H9 (cell line): ENCODE data around the gene MUC5AC. TPM values are rescaled to one million over a fixed set of nuclear protein-coding genes. Genes with fewer than 3 reads are reported as not detected.

ENCODE experiments used
- DNase-seq: peaks from one replicate; pipeline ENCODE4 v3.0.0-alpha.2; 2017
- H2AFZ ChIP-seq: one replicate; pipeline ENCODE4 v1.6.1; 2013; ENCODE audit warnings: mild to moderate bottlenecking, low read length, control low read depth, moderate library complexity
- H2AK5ac ChIP-seq: 2 replicates; pipeline ENCODE4 v1.6.1; 2013; ENCODE audit warnings: low read length, control low read depth, mixed read lengths; ENCODE audit not compliant: insufficient read length
- H2BK120ac ChIP-seq: one replicate; pipeline ENCODE4 v1.6.1; 2013; ENCODE audit warnings: low read depth, mild to moderate bottlenecking, low read length, control low read depth, inconsistent platforms; ENCODE audit not compliant: poor library complexity, severe bottlenecking
- H2BK12ac ChIP-seq: 2 replicates; pipeline ENCODE4 v1.6.1; 2013; ENCODE audit warnings: low read length, control low read depth, mixed read lengths, low read depth; ENCODE audit not compliant: insufficient read length
- H2BK15ac ChIP-seq: 2 replicates; pipeline ENCODE4 v1.6.1; 2013; ENCODE audit warnings: low read depth, low read length, control low read depth
- H2BK20ac ChIP-seq: one replicate; pipeline ENCODE4 v1.6.1; 2013; ENCODE audit warnings: low read depth, mild to moderate bottlenecking, low read length, control low read depth, inconsistent platforms; ENCODE audit not compliant: poor library complexity, severe bottlenecking
- H2BK5ac ChIP-seq: 2 replicates; pipeline ENCODE4 v1.6.1; 2013; ENCODE audit warnings: low read length, control low read depth, mixed read lengths; ENCODE audit not compliant: insufficient read length
- H3K14ac ChIP-seq: 2 replicates; pipeline ENCODE4 v1.6.1; 2013; ENCODE audit warnings: low read length, control low read depth; ENCODE audit not compliant: insufficient read depth
- H3K18ac ChIP-seq: 2 replicates; pipeline ENCODE4 v1.6.1; 2013; ENCODE audit warnings: low read depth, mild to moderate bottlenecking, mixed read lengths, low read length, control low read depth; ENCODE audit not compliant: insufficient read length
- H3K23ac ChIP-seq: 2 replicates; pipeline ENCODE4 v1.6.1; 2013; ENCODE audit warnings: low read length, control low read depth, mixed read lengths, low read depth; ENCODE audit not compliant: insufficient read length
- H3K23me2 ChIP-seq: 2 replicates; pipeline ENCODE4 v1.6.1; 2013; ENCODE audit warnings: low read depth, mild to moderate bottlenecking, mixed read lengths, low read length, control low read depth; ENCODE audit not compliant: insufficient read length, poor library complexity, severe bottlenecking
- H3K27ac ChIP-seq: 2 replicates; pipeline ENCODE4 v1.5.1; 2013; ENCODE audit warnings: low read length, control low read depth, mixed read lengths, low read depth; ENCODE audit not compliant: insufficient read length
- H3K27me3 ChIP-seq: 2 replicates; pipeline ENCODE4 v1.6.1; 2013; ENCODE audit warnings: low read length, control low read depth, inconsistent platforms; ENCODE audit not compliant: insufficient read depth
- H3K4ac ChIP-seq: 2 replicates; pipeline ENCODE4 v1.6.1; 2013; ENCODE audit warnings: low read depth, mild to moderate bottlenecking, control low read depth, inconsistent platforms, low read length, moderate library complexity
- H3K4me1 ChIP-seq: 2 replicates; pipeline ENCODE4 v1.6.1; 2013; ENCODE audit warnings: low read length, control low read depth, inconsistent platforms; ENCODE audit not compliant: insufficient read depth
- H3K4me2 ChIP-seq: 2 replicates; pipeline ENCODE4 v1.6.1; 2013; ENCODE audit warnings: low read length, control low read depth, mixed read lengths; ENCODE audit not compliant: insufficient read length, insufficient read depth
- H3K56ac ChIP-seq: 2 replicates; pipeline ENCODE4 v1.6.1; 2013; ENCODE audit warnings: low read depth, mild to moderate bottlenecking, mixed read lengths, low read length, control low read depth; ENCODE audit not compliant: insufficient read length
- H3K79me1 ChIP-seq: 2 replicates; pipeline ENCODE4 v1.6.1; 2013; ENCODE audit warnings: low read depth, mild to moderate bottlenecking, moderate library complexity, low read length, control low read depth, inconsistent platforms; ENCODE audit not compliant: insufficient read depth, poor library complexity, severe bottlenecking
- H3K79me2 ChIP-seq: 2 replicates; pipeline ENCODE4 v1.6.1; 2013; ENCODE audit warnings: low read length, control low read depth, inconsistent platforms; ENCODE audit not compliant: insufficient read depth
- H3K9ac ChIP-seq: 2 replicates; pipeline ENCODE4 v1.6.1; 2013; ENCODE audit warnings: low read length, control low read depth, mixed read lengths; ENCODE audit not compliant: insufficient read length; ENCODE audit errors: extremely low read depth
- H3K9me3 ChIP-seq: one replicate; pipeline ENCODE4 v1.6.1; 2013; ENCODE audit warnings: low read depth, low read length, inconsistent platforms; ENCODE audit not compliant: control insufficient read depth
- H3T11ph ChIP-seq: one replicate; pipeline ENCODE4 v1.6.1; 2013; ENCODE audit warnings: mild to moderate bottlenecking, low read length, control low read depth, inconsistent platforms
- H4K20me1 ChIP-seq: one replicate; pipeline ENCODE4 v1.6.1; 2013; ENCODE audit not compliant: control insufficient read depth, insufficient read length, insufficient read depth
- H4K5ac ChIP-seq: 2 replicates; pipeline ENCODE4 v1.6.1; 2013; ENCODE audit warnings: low read depth, mild to moderate bottlenecking, mixed read lengths, low read length, control low read depth; ENCODE audit not compliant: insufficient read length
- H4K8ac ChIP-seq: replicated peaks from 2 replicates; pipeline ENCODE4 v1.6.1; 2013; ENCODE audit warnings: low read length, control low read depth, mixed read lengths, low read depth; ENCODE audit not compliant: insufficient read length
- H4K91ac ChIP-seq: 2 replicates; pipeline ENCODE4 v1.6.1; 2013; ENCODE audit warnings: low read depth, mild to moderate bottlenecking, moderate library complexity, mixed read lengths, low read length, control low read depth; ENCODE audit not compliant: insufficient read length
- H3K27ac Mint-ChIP-seq, 3 experiments: 2 replicates in 2 of 3; 3 replicates in 1 of 3; pipeline ENCODE4 v1.8.0; 2020 to 2021; ENCODE audit warnings: mixed read lengths in 3 of 3, mild to moderate bottlenecking in 1 of 3, moderate library complexity in 1 of 3
- H3K27me3 Mint-ChIP-seq: 2 replicates; pipeline ENCODE4 v1.8.0; 2021; ENCODE audit warnings: low read depth, mild to moderate bottlenecking, moderate library complexity, mixed read lengths
- H3K36me3 Mint-ChIP-seq, 3 experiments: 2 replicates in 2 of 3; 3 replicates in 1 of 3; pipeline ENCODE4 v1.8.0; 2020 to 2021; ENCODE audit warnings: low read depth in 3 of 3, mixed read lengths in 3 of 3; ENCODE audit not compliant: insufficient read depth in 1 of 3
- H3K4me1 Mint-ChIP-seq, 2 experiments: 2 replicates each; pipeline ENCODE4 v1.8.0; 2020; ENCODE audit warnings: mixed read lengths in 2 of 2
- H3K4me3 Mint-ChIP-seq, 2 experiments: 2 replicates in 1 of 2; 3 replicates in 1 of 2; pipeline ENCODE4 v1.8.0; 2020 to 2021; ENCODE audit warnings: mild to moderate bottlenecking in 2 of 2, mixed read lengths in 2 of 2, moderate library complexity in 1 of 2
- H3K9me3 Mint-ChIP-seq, 2 experiments: 2 replicates in 1 of 2; 3 replicates in 1 of 2; pipeline ENCODE4 v1.8.0; 2020; ENCODE audit warnings: mild to moderate bottlenecking in 2 of 2, mixed read lengths in 2 of 2, moderate library complexity in 1 of 2
- WGBS: extraction: QIAGEN DNeasy Blood & Tissue Kit; methylation state at CpG from one replicate; pipeline ENCODE4 v1.1.7; 2013; ENCODE audit warnings: missing lambda C conversion rate, low lambda C conversion rate, mixed read lengths; ENCODE audit not compliant: insufficient read length; ENCODE audit errors: extremely low coverage; 5-methylcytosine and 5-hydroxymethylcytosine counted together
- total RNA-seq: library from RNA; stranded (reverse); gene quantifications from 2 replicates; pipeline ENCODE4 v1.2.1, GENCODE V29; 2021
- TF ChIP-seq, protein P1 (sequence below): fragments of 200-600 bp; sonication (generic); conservative IDR thresholded peaks from 3 replicates; pipeline ENCODE4 v1.8.0; 2021; ENCODE audit warnings: antibody characterized with exemption, mild to moderate bottlenecking

The MUC5AC gene
- total RNA-seq, 1 experiment from 2014 or later, result not detected

DNA sequence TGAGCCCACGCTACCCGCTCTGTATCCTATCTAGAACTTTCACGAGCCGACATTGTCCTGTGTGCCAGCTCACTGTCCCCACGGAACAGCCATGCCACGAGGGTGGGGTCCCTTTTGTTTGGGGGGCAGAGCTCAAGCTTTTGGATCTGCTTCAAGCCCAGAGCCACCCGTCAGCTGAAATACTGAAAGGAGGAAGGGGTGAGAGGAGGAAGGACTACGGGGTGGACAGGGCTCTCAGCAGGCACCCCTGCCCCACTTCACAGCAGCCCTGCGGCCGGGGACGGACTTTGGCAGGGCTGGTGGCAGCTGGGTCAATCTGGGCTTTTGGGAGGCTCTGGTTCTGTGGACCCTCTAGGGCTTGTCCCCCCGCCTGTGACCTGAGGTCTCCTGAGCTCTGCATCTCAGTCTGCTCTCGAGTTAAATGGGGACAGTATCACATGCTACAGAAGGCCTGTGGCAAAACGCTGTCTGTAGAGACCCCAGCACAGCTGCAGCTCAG, 30.0 kb upstream of the MUC5AC start:
- DNase-seq, result no peak
- whole genome bisulfite sequencing, result no CpG with 5 or more reads among the region's 14 CpGs
- no peak overlapping the region for H3T11ph ChIP-seq

More for the DNA sequence above, 30.0 kb upstream of the MUC5AC start:
- Mint-ChIP-seq H3K27me3 (peaks cover 18% of the 10 kb centered on the region), H3K4me3 (no peak overlapping the region), H3K4me1 (no peaks in the 10 kb centered on the region; a peak in 1 of 4 replicates), H3K27ac (peak overlapping the region in 2 of 3 experiments; percentile 56 to 73; a peak in 1 of 7 replicates), H3K36me3 (no peaks in the 10 kb centered on the region), H3K9me3 (peaks cover 2 to 6% of the 10 kb centered on the region in 2 experiments; a peak in 3 of 5 replicates)
- H4K91ac ChIP-seq, result no peak overlapping the region
- no peak overlapping the region for H3K9ac ChIP-seq
- H3K79me2 ChIP-seq, result no peaks in the 10 kb centered on the region
- no peak overlapping the region for H3K27ac ChIP-seq
- no peak overlapping the region for H2BK12ac ChIP-seq
- H2AK5ac ChIP-seq, result no peak overlapping the region
- no peak overlapping the region for H4K8ac ChIP-seq
- no peak overlapping the region for H3K4me2 ChIP-seq
- H3K79me1 ChIP-seq, result no peaks in the 10 kb centered on the region
- H3K4me1 ChIP-seq, result no peaks in the 10 kb centered on the region
- H3K14ac ChIP-seq, result no peak overlapping the region
- no peak overlapping the region for H3K56ac ChIP-seq
- TF ChIP-seq, protein P1, sequence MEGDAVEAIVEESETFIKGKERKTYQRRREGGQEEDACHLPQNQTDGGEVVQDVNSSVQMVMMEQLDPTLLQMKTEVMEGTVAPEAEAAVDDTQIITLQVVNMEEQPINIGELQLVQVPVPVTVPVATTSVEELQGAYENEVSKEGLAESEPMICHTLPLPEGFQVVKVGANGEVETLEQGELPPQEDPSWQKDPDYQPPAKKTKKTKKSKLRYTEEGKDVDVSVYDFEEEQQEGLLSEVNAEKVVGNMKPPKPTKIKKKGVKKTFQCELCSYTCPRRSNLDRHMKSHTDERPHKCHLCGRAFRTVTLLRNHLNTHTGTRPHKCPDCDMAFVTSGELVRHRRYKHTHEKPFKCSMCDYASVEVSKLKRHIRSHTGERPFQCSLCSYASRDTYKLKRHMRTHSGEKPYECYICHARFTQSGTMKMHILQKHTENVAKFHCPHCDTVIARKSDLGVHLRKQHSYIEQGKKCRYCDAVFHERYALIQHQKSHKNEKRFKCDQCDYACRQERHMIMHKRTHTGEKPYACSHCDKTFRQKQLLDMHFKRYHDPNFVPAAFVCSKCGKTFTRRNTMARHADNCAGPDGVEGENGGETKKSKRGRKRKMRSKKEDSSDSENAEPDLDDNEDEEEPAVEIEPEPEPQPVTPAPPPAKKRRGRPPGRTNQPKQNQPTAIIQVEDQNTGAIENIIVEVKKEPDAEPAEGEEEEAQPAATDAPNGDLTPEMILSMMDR, result no peak
- no peak overlapping the region for H4K5ac ChIP-seq
- H2BK5ac ChIP-seq, result no peak overlapping the region
- H2BK120ac ChIP-seq, result no peak overlapping the region
- H2AFZ ChIP-seq, result no peak overlapping the region
- no peaks in the 10 kb centered on the region for H3K23me2 ChIP-seq
- no peaks in the 10 kb centered on the region for H4K20me1 ChIP-seq
- no peaks in the 10 kb centered on the region for H3K27me3 ChIP-seq
- no peak overlapping the region for H3K23ac ChIP-seq
- no peak overlapping the region for H2BK20ac ChIP-seq
- H2BK15ac ChIP-seq, result no peak overlapping the region
- H3K18ac ChIP-seq, result no peak overlapping the region
- no peak overlapping the region for H3K4ac ChIP-seq
- no peaks in the 10 kb centered on the region for H3K9me3 ChIP-seq
